GM08714 (cell line): ENCODE data around the gene MNDA.

ENCODE experiments used
- H3K4me3 ChIP-seq: fragments of 200-500 bp; sonication (Bioruptor generic); 2 replicates; pipeline ENCODE4 v1.5.1; 2014; ENCODE audit warnings: mild to moderate bottlenecking, low read length, inconsistent platforms
- ZNF274 ChIP-seq: IDR thresholded peaks from 2 replicates; pipeline ENCODE4 v1.6.1; 2012; ENCODE audit warnings: mild to moderate bottlenecking, low read depth, low read length

The MNDA gene

GRCh38 chr1:158830904-158831507 lies at the start of gene MNDA:
Gene MNDA, plus strand, starts transcription at chr1:158831351. Its CDS starts 10,803 bp downstream, at chr1:158842154.
- no peak for TF ChIP-seq ZNF274
- H3K4me3 ChIP-seq: peak within 1 kb of the TSS; percentile 22; the same call in 1 of the 2 replicates

- TF ChIP-seq ZNF274: no peak
- no peak overlapping the region for H3K4me3 ChIP-seq
These were observed 37.5 kb upstream of the MNDA start for GRCh38 chr1:158793604-158794003.

GRCh38 chr1:158794247-158794646 lies 36.9 kb upstream of the MNDA start:
- no peak for TF ChIP-seq ZNF274
- H3K4me3 ChIP-seq: no peak overlapping the region

GRCh38 chr1:158798531-158798930 lies 32.6 kb upstream of the MNDA start:
- H3K4me3 ChIP-seq: no peak overlapping the region
- no peak for TF ChIP-seq ZNF274

GRCh38 chr1:158799689-158800088 lies 31.5 kb upstream of the MNDA start:
- H3K4me3 ChIP-seq: no peak overlapping the region
- TF ChIP-seq ZNF274: no peak

GRCh38 chr1:158800526-158800925 lies 30.6 kb upstream of the MNDA start:
- H3K4me3 ChIP-seq: no peak overlapping the region
- no peak for TF ChIP-seq ZNF274

- no peak for TF ChIP-seq ZNF274
- no peak overlapping the region for H3K4me3 ChIP-seq
These were observed 29.8 kb upstream of the MNDA start for GRCh38 chr1:158801396-158801795.

- TF ChIP-seq ZNF274: no peak
These were observed 27.5 kb upstream of the MNDA start for GRCh38 chr1:158803678-158804077.

GRCh38 chr1:158806916-158807536 lies 24.1 kb upstream of the MNDA start:
- TF ChIP-seq ZNF274: no peak
- no peak overlapping the region for H3K4me3 ChIP-seq

More at GRCh38 chr1:158803678-158804077, 27.5 kb upstream of the MNDA start:
- no peak overlapping the region for H3K4me3 ChIP-seq

GRCh38 chr1:158809256-158809655 lies 21.9 kb upstream of the MNDA start:
- no peak for TF ChIP-seq ZNF274
- no peak overlapping the region for H3K4me3 ChIP-seq

- no peak for TF ChIP-seq ZNF274
- H3K4me3 ChIP-seq: no peak overlapping the region
These were observed 21.3 kb upstream of the MNDA start for GRCh38 chr1:158809862-158810261.

- no peak for TF ChIP-seq ZNF274
- H3K4me3 ChIP-seq: no peak overlapping the region
These were observed 20.8 kb upstream of the MNDA start for GRCh38 chr1:158810311-158810710.

- no peak for TF ChIP-seq ZNF274
- H3K4me3 ChIP-seq: no peak overlapping the region
These were observed 18.8 kb upstream of the MNDA start for GRCh38 chr1:158812336-158812735.

- TF ChIP-seq ZNF274: no peak
- no peak overlapping the region for H3K4me3 ChIP-seq
These were observed 18.0 kb upstream of the MNDA start for GRCh38 chr1:158813164-158813563.

GRCh38 chr1:158814970-158815369 lies 16.2 kb upstream of the MNDA start:
- TF ChIP-seq ZNF274: no peak
- H3K4me3 ChIP-seq: no peak overlapping the region
